NCI-H1417 treated with DMSO at 0.1 percent for 48 hours (cell line): Measurements from ENCODE around the gene MTHFD1L.
A peak's percentile ranks its signal among the peaks of the same experiment; 100 is the strongest.

ENCODE experiments used
- DNase-seq: peaks from one replicate; lab custom pipeline; 2025; lab: John Stamatoyannopoulos, UW

MTHFD1L gene

DNA sequence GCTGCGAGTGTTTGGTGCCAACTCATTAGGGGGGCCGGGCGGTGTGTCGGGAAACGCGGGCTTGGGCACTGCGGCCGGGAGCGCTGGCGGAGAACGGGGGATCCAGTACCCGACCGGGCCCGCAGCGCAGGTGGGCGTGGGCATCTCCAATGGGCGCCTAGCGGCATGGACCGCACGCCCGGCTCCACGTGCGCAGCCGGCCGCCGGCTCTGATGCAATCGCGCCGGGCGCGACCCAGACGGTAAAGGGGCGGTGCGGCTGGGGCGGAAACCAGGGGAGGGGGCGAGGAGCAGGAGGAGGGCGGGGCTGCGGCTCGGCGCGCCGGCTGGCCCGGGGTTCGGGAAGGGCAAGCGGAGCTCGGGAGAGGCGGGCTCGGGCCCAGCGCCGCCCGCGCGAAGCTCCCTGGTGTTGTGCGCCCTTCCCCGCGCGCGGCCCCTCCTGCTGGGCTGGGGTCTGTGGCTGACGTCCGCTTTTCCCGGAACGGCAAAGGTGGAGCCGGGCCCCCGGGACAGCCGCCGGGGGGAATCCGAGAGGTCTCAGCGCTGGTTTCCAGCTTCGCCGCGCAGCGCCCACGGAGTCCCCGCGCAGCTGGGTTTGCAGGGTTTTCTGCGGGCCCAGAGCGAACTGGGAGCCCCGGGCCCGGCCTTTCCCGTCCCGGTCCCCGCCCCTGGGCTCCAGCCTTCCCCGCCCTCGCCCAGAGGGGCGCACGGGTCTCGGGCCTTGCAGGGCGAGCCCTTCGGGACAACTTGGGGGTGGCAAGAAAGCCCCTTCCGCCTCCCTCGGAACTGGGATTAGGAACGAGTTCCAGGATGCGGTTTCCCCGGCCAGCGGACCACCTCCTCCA, 867 bp downstream of the MTHFD1L start:
- DNase-seq: peak; percentile 69

DNA sequence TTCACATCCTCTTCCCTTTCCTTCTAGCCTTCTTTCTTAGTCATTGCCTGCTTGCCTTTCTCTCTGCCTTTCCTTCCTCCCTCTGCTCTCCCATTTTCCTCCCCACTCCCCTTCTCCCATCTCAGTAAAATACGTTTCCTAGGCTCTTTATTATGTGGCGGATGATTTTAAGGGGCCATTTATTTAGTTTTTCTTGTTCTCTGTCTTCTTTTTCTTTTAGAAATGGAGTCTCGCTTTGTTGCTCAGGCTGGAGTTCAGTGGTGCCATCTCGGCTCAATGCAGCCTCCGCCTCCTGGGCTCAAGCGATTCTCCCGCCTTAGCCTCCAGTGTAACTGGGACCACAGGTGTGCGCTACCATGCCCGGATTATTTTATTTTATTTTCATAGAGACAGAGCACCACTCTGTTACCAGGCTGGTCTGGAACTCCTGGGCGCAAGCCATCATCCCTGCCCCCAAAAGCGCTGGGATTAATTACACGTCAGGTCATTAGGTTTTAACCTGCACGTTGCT, 1.5 kb downstream of the MTHFD1L start:
- no peak for DNase-seq

DNA sequence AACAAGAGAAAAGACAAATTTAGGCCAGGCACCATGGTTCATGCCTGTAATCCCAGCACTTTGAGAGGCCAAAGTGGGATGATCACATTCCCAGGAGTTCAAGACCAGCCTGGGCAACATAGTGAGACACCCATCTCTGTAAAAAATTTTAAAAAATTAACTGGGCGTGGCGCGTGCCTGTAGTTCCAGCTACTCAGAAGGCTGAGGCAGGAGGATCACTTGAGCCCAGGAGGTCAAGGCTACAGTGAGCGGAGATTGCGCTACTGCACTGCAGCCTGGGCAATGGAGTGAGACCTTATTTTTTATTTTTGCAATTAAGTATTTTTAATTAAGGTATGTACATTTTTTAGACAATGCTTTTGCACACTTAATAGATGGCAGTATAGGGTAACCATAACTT, 3.3 kb downstream of the MTHFD1L start:
- DNase-seq: no peak

DNA sequence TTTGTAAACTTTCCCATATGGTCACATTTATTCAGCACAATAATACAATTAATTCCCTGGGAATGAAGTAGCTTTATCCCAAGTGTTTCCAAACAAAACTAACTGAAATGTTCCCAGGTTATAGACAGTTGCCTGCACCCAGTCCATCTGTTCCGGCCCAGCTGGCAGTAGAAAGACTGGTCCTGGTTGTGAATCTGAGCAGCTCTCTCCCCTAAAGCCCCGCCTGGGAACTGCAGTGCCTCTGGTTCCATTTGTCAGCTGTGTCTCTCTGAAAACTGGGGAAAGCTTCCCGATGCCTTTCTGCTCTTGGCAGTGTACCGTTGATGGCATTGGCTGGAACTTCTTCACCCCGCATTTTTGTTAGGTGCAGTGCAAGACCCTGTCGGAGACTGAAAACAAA, 8.7 kb downstream of the MTHFD1L start:
- DNase-seq: no peak

DNA sequence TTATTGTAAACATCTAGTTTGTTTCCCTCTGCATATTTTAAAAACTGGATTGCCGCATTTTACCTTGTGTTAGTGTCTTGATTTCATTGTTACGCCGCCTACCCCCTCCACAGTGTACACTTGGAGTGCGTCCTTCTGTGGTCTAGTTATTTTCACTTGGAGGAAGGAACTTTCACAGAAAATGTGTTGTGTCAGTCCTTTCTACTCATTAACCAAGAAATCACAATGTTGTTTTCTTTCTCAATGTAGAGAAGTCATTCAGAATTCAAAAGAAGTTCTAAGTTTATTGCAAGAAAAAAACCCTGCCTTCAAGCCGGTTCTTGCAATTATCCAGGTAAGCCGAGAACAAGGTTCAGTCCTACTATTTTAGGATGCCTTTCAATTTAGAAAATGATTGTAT, 10.3 kb downstream of the MTHFD1L start:
- DNase-seq: no peak

DNA sequence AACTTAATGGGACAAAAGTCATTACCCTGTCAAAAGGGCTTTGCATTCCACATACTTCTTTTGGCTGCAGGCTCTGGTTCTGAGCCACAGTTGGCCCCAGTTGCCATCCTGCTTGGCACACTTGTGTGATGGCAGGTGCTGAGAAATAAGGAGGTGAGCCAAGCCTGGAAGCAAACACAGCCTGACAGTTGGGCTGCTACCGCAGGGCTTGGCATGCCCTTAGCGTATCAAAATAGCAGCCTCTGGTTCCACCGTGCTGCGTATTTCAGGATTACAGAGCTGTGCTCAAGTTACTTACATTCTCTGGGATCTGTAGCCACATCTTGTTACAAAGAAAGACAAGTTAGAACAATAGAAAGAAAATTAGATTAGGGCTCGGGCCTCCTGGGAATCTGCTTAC, 11.1 kb downstream of the MTHFD1L start:
- no peak for DNase-seq

DNA sequence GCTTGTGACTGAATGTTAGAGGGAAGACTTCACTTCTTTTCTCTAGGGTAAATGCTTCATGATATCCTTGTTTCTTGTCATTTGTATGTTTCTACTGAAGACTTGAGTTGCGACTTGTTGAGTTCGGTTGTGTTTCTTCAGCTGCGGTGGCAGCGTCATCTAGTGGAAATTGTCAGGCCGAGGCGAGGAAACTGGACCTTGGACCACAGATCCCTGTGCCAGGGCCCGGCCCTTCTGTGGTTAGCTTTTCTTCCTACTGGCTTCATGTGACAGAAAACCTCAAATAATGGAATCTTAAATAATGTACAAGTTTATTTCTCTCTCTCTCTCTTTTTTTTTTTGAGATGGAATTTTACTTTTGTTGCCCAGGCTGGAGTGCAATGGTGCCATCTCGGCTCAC, 12.4 kb downstream of the MTHFD1L start:
- DNase-seq: no peak

DNA sequence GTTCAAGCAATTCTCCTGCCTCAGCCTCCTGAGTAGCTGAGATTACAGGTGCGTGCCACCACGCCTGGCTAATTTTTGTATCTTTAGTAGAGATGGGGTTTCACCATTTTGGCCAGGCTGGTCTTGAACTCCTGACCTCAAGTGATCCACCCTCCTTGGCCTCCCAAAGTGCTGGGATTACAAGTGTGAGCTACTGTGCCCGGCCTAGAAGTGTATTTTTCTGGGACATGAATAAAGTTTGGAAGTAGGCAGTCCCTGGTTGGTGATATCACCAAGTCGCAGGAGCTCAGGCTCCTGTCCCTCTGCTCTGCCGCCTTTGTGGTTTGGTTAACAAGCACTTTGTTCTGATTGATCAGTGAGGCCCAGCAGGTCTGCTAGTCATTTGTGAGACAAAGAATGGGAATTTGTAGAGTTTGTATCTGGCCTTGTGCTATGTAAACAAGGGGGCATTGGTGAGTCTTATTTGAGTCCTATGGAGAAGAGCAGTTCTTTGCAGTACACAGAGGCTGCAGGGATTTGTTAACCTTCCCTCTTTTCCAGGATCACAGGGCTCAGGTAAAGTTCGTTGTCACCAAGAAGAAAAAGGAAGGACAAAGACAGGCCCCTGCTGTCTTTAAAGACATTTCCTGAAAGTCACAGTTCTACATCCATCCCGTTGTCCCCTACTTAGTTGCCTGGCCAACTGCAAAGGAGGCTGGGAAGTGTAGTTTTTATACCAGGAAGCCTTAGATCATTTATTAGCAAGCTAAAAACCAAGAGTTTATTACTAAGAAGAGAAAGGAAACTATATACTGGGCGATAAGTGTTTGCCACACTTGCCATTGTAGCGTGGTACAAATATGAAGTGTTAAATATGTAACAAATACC, 13.1 kb downstream of the MTHFD1L start:
- DNase-seq: no peak

DNA sequence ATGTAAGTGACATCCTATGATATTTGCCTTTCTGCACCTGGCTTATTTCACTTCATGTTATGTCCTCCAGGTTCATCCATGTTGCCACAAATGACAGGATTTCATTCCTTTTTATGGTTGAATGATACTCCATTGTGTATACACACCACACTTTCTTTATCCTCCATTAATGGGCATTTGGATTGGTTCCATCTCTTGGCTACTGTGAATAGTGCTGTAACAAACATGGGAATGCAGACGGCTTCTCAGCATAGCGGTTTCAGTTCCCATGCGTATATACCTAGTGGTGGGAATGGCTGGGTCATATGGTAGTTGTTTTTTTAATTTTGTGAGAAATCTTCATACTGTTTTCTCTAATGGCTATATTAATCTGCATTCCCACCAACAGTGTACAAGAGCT, 14.8 kb downstream of the MTHFD1L start:
- DNase-seq: no peak

DNA sequence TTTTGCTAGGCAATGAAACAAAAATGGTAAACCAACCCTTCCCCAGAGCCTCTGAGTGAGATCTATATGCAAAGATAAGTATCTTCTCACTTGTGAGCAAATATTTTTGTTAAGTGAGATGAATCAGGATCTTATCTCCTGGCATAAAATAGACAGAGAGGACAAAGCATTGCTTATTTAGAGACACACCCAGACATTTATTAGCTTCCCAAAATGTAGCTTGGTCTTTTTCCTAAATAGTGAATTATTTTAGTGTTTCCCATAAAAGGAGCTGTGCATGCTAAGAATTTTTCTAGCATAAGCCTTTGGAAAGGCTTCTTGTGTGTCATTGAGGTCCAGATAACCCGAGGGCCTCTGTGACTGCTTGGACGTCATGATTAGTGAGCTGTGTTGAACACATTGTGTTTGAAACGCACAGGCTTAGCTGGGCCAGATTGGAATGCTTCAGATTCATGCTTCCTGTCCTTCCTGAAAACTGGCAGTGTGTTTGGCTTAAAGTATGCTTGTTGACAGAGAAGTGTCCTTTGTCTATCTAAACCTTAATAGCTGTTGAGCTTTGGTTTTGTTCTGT, 16.5 kb downstream of the MTHFD1L start:
- DNase-seq: no peak

DNA sequence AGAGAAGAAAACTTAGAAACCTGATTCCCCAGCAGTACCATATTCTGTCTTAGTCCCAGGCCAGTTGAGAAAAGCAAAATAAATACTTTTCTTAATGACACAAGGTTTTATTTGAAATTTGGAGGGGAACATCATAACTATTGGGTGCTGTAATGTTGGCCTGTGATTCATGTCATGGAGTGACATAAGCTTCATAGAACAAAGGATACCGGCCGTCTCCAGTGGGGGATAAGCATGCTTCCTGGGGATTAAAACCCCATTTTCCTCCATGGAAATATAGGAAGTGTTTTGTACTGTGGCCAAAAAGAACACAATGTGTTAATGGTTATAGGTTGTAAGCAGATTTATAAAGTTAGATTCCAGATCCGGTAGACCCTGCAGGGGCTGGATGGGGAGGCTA, 18.0 kb downstream of the MTHFD1L start:
- DNase-seq: no peak

DNA sequence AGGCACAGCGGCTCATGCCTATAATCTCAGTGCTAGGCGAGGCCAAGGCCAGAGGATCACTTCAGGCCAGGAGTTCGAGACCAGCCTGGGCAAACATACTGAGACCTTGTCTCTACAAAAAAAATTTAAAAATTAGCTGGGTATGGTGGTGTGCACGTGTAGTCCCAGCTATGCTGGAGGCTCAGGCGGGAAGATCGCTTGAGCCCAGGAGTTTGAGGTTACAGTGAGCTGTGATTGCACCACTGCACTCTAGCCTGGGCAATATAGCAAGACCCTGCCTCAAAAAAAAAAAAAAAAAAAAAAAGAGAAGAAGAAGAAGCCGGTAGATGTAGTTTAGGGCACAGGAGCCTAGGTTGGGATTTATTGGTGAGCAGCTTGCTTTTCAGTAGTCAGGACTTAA, 20.7 kb downstream of the MTHFD1L start:
- DNase-seq: no peak

DNA sequence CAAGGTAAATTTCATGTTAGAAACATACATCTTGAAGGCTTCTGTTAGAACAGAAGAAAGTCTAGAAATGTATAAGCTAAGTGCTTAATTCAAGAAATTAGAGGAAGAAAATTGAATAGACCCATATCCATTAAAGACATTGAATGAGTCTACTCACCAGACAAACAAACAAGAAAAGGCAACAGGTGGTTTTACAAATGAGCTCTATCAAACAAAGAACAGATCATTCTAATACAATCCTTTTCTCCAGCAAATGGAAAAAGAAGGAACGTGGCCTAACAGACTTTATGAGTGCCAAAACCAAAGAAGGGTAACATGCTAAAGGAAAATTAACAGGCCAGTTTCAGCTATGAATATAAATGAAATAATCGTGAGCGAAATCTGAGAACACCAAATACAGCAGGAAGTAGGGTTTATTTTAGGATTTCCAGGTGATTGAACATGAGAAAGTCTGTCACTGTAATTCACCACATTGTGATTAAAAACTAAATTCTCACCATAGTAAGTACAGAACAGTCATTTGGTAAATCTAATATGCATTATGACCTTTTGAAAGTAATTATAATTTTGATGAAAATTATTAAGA, 22.6 kb downstream of the MTHFD1L start:
- no peak for DNase-seq

DNA sequence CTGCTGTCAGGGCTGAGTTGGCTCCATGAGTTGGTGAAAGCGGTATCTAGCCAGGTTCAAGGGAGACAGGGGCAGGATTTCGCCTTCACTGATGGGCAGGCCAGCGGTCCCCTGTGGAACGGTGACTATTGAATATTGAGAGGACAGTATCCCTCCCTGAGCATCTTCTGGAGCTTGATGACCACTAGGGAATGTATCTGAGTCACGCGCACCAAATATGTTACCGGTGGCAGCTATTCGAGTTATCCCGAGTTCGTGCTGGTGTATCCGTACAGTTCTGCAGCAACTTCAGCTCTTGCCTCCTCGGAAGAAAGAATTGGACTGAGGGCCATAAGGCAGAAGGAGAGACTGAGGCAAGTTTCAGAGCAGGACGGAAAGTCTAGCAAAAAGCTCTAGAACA, 24.8 kb downstream of the MTHFD1L start:
- no peak for DNase-seq

DNA sequence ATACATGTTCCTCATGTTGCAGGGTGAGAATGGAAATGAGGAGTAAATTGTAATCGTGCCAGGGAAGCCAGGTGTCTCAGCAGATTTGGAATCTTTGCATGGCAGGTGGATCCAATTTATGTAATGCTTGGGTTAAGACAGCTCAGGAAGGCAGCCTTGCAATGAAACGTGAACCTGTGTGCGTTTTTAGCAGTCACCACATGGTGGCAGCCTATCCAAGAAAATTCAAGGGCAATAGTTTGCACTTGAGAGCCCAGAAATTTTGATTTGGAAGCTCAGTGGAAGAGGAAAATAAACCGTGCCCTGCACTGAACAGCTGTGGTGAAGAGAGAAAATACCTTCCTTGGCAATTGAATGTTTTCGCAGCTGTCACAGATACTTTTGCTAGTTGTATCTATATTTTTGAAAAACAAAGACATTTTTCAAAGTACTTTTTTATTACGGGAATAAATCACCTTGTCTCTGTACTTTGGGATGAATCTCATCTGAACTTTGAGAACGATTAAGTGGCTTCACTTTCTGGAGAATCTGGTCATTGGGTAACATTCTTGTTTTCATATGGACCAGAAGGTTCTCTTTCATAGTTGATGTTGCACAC, 26.5 kb downstream of the MTHFD1L start:
- DNase-seq: peak; percentile 37

DNA sequence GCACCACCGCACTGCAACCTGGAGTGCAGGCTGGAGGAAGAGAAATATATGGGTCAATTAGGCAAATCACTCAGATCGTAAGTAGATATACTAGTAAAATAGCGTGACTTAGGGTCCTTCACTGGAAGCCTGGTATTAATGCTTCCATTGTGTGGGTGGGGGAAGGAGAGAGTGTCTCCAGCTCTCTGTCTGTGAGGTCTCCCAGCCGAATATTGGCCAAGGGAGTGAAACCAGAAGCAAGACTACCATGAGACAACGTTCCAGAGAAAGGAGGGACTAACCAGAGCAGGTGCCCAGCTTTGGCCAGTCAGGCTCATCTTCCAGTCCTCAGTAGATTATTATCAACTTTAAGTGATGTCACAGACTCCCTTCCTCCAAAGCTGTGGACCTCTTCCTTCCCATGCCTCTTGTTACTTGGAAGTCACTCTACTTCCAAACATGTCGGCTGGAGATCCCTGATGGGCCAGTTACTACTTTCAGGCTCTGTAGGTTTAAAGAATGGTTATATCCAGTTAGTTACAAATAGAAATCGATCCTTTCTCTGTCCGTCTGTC, 28.8 kb downstream of the MTHFD1L start:
- no peak for DNase-seq

DNA sequence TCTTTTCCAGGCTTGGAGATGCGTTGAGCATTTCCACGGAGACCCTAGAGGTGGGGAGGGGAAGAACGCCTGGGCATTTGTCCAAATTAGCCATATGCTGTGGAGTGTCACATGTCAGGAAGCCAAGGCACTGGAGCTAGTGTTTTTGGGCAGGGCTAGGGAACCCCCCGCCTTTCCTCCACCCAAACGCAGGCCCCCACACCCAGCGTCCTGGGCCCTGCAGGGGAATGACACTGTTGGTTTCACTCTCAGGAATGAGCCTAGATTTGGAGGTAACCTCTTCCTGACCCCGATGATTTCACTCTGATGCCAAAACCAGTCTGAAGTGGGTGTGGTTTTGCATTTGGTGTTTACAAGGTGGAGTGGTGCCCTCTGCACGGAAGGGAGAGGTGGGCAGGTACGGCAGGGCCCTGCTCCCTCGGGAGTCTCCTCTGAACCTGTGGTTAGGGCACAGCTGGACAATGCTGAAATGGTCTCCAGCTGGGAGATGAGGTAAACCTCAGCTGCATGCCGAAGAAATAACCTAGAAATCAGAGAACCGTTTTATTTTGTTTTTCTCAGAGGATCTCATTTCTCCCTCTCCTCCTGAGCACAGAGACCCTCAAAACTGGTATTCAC, 29.5 kb downstream of the MTHFD1L start:
- DNase-seq: no peak

DNA sequence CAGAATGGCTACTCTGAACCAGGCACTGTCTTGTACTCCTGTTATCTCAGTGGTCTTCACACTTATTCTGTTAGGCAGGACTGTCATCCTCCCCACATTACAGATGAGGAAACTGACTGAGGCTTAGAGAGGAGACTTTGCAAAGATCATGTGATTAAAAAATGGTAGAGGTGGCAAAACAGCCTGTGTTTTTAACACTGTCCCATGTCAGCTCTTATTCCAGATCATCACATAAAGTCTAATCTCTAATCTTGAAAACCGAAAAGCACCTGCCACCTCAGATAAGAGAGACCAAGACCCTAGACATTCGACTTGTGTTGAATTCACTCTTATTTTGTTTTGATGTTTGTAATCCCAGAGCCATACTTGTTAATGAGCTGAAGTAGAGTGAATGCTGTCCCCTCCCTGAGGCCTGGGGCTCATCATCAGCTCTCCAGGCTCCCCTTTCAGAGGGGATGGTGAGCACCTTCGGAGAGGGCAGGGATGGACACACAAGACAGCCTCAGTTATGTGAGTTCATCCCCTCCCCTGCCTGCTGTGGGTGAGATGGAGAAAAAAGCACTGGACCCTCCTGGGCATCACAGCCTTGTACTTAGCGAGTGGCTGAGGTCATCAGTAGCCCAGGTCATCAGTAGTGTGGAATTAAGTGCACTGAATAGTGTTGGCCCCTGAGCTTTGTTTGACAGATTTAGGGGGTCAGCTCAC, 30.6 kb downstream of the MTHFD1L start:
- DNase-seq: no peak

DNA sequence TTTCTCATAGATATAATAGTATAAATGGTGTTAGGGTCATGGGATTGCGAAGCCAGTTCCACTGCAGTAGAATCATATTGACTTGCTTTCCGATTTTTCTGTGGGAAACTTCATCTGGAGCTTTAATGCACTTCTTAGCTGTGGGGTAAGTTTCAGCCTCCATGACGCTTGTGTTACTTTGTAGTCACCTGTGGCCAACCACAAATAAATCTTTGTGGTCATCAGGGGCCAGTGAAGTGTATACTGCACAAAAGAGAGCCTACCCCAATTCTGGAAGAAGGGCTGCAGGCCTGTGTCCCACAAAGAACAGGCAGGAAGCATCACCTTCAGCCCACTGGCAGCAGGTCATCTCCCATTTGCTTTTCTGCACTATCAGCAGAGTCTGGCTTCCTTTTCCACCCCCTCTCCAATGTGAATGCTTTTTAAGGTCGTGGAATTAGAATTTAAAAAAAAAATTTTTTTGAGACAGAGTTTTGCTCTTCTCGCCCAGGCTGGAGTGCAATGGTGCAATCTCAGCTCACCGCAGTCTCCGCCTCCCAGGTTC, 32.0 kb downstream of the MTHFD1L start:
- no peak for DNase-seq
